ENCODE measurements around the gene TGFB1. TPM values are rescaled to one million over a fixed set of nuclear protein-coding genes. Genes with fewer than 3 reads are reported as not detected.

TGFB1 gene
- total RNA-seq, 2 experiments from 2014 or later, result 406 to 416 TPM

- no peak overlapping the region for H3K4me3 ChIP-seq (ENCODE audit: low read length)
- H3K27ac ChIP-seq (ENCODE audit: low read depth in 1 of 2, low read length in 2 of 2), result peak overlapping the region; percentile 38 to 86
- H3K36me3 Mint-ChIP-seq (ENCODE audit: low read depth), result peaks cover 98% of the 10 kb centered on the region
These were observed 54.0 kb downstream of the TGFB1 start for GRCh38 chr19:41299755-41300089.

GRCh38 chr19:41299046-41299754 lies 54.5 kb downstream of the TGFB1 start:
- ATAC-seq (ENCODE audit: poor library complexity) (no peak), DNase-seq (peak in 1 of 14 experiments; percentile 28)
- H3K36me3 Mint-ChIP-seq (ENCODE audit: low read depth), result peaks cover 98% of the 10 kb centered on the region
- CTCF ChIA-PET, result interaction anchor here (1.1 to 2.9 kb wide), 3 partner anchors 9 to 95 kb away, joined by 4 to 21 read pairs (median 7); no protein-coding TSS in a partner anchor
- peaks cover 99% of the 10 kb centered on the region for H3K4me1 Mint-ChIP-seq (ENCODE audit: low read depth)
- peak overlapping the region; percentile 38 to 86 for H3K27ac ChIP-seq (ENCODE audit: low read depth in 1 of 2, low read length in 2 of 2)
- H3K27me3 Mint-ChIP-seq, result no peaks in the 10 kb centered on the region
- H3K4me1 ChIP-seq (ENCODE audit: insufficient read depth, low read length), result peaks cover 93% of the 10 kb centered on the region
- no peaks in the 10 kb centered on the region for H3K9me3 ChIP-seq (ENCODE audit: control insufficient read depth in 1 of 2, insufficient read depth in 1 of 2, low read length in 2 of 2)
- intact Hi-C loops (cut with DNase I, micrococcal nuclease), result no loop called here
- TF ChIP-seq, protein P1, sequence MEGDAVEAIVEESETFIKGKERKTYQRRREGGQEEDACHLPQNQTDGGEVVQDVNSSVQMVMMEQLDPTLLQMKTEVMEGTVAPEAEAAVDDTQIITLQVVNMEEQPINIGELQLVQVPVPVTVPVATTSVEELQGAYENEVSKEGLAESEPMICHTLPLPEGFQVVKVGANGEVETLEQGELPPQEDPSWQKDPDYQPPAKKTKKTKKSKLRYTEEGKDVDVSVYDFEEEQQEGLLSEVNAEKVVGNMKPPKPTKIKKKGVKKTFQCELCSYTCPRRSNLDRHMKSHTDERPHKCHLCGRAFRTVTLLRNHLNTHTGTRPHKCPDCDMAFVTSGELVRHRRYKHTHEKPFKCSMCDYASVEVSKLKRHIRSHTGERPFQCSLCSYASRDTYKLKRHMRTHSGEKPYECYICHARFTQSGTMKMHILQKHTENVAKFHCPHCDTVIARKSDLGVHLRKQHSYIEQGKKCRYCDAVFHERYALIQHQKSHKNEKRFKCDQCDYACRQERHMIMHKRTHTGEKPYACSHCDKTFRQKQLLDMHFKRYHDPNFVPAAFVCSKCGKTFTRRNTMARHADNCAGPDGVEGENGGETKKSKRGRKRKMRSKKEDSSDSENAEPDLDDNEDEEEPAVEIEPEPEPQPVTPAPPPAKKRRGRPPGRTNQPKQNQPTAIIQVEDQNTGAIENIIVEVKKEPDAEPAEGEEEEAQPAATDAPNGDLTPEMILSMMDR (IDR thresholded peaks at IDR 0.05), result no peak
- peak overlapping the region; percentile 66 for H3K4me3 Mint-ChIP-seq
- no peaks in the 10 kb centered on the region for H3K9me3 Mint-ChIP-seq
- POLR2A ChIA-PET, result interaction anchor here (0.9 to 12.9 kb wide), 4 partner anchors 10 to 52 kb away, joined by 4 to 314 read pairs (median 6); partner anchors contain the start of genes CCDC97 and HNRNPUL1
- peaks cover 92% of the 10 kb centered on the region for H3K36me3 ChIP-seq (ENCODE audit: insufficient read depth, low read length)
- no peaks in the 10 kb centered on the region for H3K27me3 ChIP-seq (ENCODE audit: control insufficient read depth in 1 of 2, insufficient read depth in 2 of 2, low read length in 2 of 2)
- no peak overlapping the region for H3K4me3 ChIP-seq (ENCODE audit: low read length)
- H3K27ac Mint-ChIP-seq, result peak overlapping the region; percentile 97

More at GRCh38 chr19:41299755-41300089, 54.0 kb downstream of the TGFB1 start:
- Mint-ChIP-seq H3K4me1 (ENCODE audit: low read depth) (peaks cover 99% of the 10 kb centered on the region), H3K4me3 (peak overlapping the region; percentile 66), H3K9me3 (no peaks in the 10 kb centered on the region), H3K27me3 (no peaks in the 10 kb centered on the region), H3K27ac (peak overlapping the region; percentile 97)
- ATAC-seq (ENCODE audit: poor library complexity) (peak; percentile 28), DNase-seq (peak in 12 of 14 experiments; percentile 40 to 84 (median 50))
- intact Hi-C loops (cut with DNase I, micrococcal nuclease), result loop anchor here (1.0 to 10.0 kb wide), 2 partner anchors 9 to 325 kb away; no protein-coding TSS in a partner anchor
- Histone ChIP-seq H3K9me3 (ENCODE audit: control insufficient read depth in 1 of 2, insufficient read depth in 1 of 2, low read length in 2 of 2) (no peaks in the 10 kb centered on the region), H3K27me3 (ENCODE audit: control insufficient read depth in 1 of 2, insufficient read depth in 2 of 2, low read length in 2 of 2) (no peaks in the 10 kb centered on the region), H3K36me3 (ENCODE audit: insufficient read depth, low read length) (peaks cover 92% of the 10 kb centered on the region), H3K4me1 (ENCODE audit: insufficient read depth, low read length) (peaks cover 95% of the 10 kb centered on the region)
- TF ChIP-seq, protein P1 (IDR thresholded peaks at IDR 0.05), result no peak
- ChIA-PET CTCF (interaction anchor here (0.6 to 2.9 kb wide), 4 partner anchors 8 to 95 kb away, joined by 3 to 21 read pairs (median 6); no protein-coding TSS in a partner anchor), POLR2A (interaction anchor here (0.9 to 12.9 kb wide), 3 partner anchors 23 to 52 kb away, joined by 5 to 314 read pairs (median 5); partner anchors contain the start of gene HNRNPUL1)

DNA sequence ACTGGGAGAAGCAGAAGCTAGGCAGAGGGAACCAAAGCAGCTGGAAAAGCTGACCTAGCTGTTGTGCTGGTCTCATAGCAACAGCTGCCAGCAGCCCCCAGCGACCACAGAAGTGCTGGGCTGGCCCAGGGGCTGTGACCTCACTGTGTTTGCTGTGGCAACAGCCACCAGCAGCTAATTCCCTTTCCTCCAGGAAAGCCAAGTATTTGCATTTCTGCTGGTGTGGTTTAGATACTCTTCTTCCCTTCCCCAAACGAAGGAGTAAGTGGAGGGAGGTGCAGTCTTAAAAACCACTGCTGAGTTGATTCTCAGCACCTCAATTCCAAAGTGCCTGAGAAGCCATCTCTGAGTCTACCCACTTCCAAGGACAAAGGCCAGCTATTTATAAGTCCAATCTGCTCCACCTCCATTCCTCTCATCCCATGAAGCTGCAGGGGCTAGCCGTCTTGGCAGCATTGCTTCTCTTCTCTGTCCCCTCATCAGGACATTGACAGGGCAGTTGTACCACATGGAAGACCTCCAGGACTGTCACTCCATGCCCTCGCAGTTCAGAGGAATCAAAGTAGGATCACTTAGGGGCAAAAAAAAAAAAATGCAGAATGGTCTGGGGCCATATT lies 55.3 kb downstream of the TGFB1 start:
- peak overlapping the region; percentile 97 for H3K27ac Mint-ChIP-seq
- ATAC-seq (ENCODE audit: poor library complexity) (peak; percentile 28), DNase-seq (peak in 9 of 14 experiments; percentile 33 to 83 (median 44))
- Histone ChIP-seq H3K27me3 (ENCODE audit: control insufficient read depth in 1 of 2, insufficient read depth in 2 of 2, low read length in 2 of 2) (no peaks in the 10 kb centered on the region), H3K36me3 (ENCODE audit: insufficient read depth, low read length) (peaks cover 92% of the 10 kb centered on the region), H3K9me3 (ENCODE audit: control insufficient read depth in 1 of 2, insufficient read depth in 1 of 2, low read length in 2 of 2) (no peaks in the 10 kb centered on the region), H3K4me1 (ENCODE audit: insufficient read depth, low read length) (peaks cover 88% of the 10 kb centered on the region), H3K4me3 (ENCODE audit: low read length) (no peak overlapping the region), H3K27ac (ENCODE audit: low read depth in 1 of 2, low read length in 2 of 2) (peak overlapping the region; percentile 38 to 86)
- H3K36me3 Mint-ChIP-seq (ENCODE audit: low read depth), result peaks cover 98% of the 10 kb centered on the region
- peaks cover 92% of the 10 kb centered on the region for H3K4me1 Mint-ChIP-seq (ENCODE audit: low read depth)
- peak overlapping the region; percentile 51 for H3K4me3 Mint-ChIP-seq
- TF ChIP-seq, protein P1 (IDR thresholded peaks at IDR 0.05), result no peak
- no peaks in the 10 kb centered on the region for H3K27me3 Mint-ChIP-seq
- ChIA-PET POLR2A (interaction anchor here (0.7 to 2.2 kb wide), 4 partner anchors 9 to 53 kb away, joined by 3 to 8 read pairs (median 6); partner anchors contain the start of gene CCDC97), CTCF (interaction anchor here (0.7 to 2.9 kb wide), 5 partner anchors 9 to 94 kb away, joined by 3 to 21 read pairs (median 4); partner anchors contain the start of gene HNRNPUL1)
- no peaks in the 10 kb centered on the region for H3K9me3 Mint-ChIP-seq
- intact Hi-C loops (cut with DNase I, micrococcal nuclease), result no loop called here
